Measurements from ENCODE around the gene HEG1.

HEG1 gene

DNA sequence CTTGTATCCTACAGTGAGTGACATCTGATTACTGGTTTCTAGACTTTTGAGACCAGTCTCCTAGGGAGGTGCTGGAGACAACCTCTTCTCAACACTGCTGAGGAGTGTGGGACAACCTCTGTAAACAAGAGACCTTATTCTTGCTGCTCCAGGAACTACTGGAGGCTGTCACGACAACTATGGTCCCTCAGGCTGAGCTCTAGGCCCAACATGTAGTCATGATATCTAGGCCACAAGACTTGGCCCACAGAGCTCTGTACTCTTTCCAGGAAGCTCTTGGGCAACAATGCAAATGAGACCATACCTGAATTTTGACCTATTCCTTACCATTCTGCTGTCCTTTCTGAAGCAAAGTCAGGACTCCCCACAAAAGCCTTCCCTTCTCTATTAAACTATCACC, 24.3 kb upstream of the HEG1 start:
- H3K4me1 ChIP-seq (ENCODE audit: control insufficient read depth, insufficient read depth, low read length), result peaks cover 15% of the 10 kb centered on the region
- H3K27ac ChIP-seq (ENCODE audit: low read depth, low read length), result no peak overlapping the region
- H3K4me3 ChIP-seq (ENCODE audit: low read depth, low read length), result no peak overlapping the region

DNA sequence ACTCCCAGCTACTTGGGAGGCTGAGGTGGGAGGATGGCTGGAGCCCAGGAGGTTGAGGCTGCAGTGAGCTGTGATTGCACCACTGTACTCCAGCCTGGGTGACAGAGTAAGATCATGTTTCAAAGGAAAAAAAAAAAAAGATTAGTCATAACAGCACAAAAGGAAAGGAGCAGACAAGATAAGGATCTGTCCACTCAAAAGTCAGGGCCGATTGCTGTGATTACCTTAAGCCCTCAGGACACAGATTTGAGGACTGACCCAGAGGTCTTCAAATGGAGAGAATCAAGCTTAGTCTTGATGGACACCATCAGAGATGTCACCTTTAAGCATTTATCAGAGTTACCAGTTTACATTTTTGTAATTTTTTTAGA, 23.9 kb upstream of the HEG1 start:
- Histone ChIP-seq H3K27me3 (ENCODE audit: control insufficient read depth, insufficient read depth, low read length) (no peaks in the 10 kb centered on the region), H3K4me3 (ENCODE audit: low read depth, low read length) (no peak overlapping the region), H3K9ac (ENCODE audit: low read length) (no peak overlapping the region), H3K9me3 (ENCODE audit: control insufficient read depth, insufficient read depth, low read depth, low read length) (no peaks in the 10 kb centered on the region), H3K36me3 (ENCODE audit: control insufficient read depth, insufficient read depth, low read length) (no peaks in the 10 kb centered on the region), H3K27ac (ENCODE audit: low read depth, low read length) (no peak overlapping the region), H3K4me1 (ENCODE audit: control insufficient read depth, insufficient read depth, low read length) (peaks cover 15% of the 10 kb centered on the region)

More for the DNA sequence above, 24.3 kb upstream of the HEG1 start:
- H3K36me3 ChIP-seq (ENCODE audit: control insufficient read depth, insufficient read depth, low read length), result no peaks in the 10 kb centered on the region
- H3K9me3 ChIP-seq (ENCODE audit: control insufficient read depth, insufficient read depth, low read depth, low read length), result no peaks in the 10 kb centered on the region
- H3K27me3 ChIP-seq (ENCODE audit: control insufficient read depth, insufficient read depth, low read length), result no peaks in the 10 kb centered on the region
- H3K9ac ChIP-seq (ENCODE audit: low read length), result no peak overlapping the region

DNA sequence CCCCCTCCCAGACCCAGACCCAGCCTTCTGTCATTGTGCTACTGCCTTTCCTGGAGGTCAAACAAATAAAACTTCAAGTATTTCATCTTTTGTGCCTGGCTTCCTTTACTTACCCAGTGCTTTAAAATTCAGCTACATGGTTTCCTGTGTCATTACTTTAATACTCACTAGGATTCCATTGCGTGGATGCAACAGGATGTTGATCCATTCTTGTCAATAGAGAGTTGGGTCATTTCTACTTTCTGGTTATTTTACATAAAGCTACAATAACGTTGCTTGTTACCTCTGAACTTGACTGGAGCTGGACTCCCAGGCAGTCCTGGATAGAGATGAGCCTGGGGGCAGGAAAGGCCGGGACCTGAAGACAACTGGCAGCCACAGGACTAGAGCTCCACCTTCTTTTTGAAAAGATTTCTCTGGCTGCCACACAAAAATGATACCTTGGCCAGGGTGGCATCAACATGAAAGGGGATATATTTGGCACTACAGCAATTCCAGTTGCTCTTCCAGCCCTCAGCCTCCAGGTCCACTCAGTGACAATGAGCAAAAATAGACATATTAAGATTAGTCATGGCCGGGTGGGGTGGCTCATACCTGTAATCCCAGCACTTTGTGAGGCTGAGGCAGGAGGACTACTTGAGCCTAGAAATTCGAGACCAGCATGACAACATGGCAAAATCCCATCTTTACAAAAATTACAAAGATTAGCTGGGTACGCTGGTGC, 23.3 kb upstream of the HEG1 start:
- H3K36me3 ChIP-seq (ENCODE audit: control insufficient read depth, insufficient read depth, low read length), result no peaks in the 10 kb centered on the region
- no peak overlapping the region for H3K27ac ChIP-seq (ENCODE audit: low read depth, low read length)
- H3K9me3 ChIP-seq (ENCODE audit: control insufficient read depth, insufficient read depth, low read depth, low read length), result no peaks in the 10 kb centered on the region
- H3K9ac ChIP-seq (ENCODE audit: low read length), result no peak overlapping the region
- no peak overlapping the region for H3K4me3 ChIP-seq (ENCODE audit: low read depth, low read length)
- H3K4me1 ChIP-seq (ENCODE audit: control insufficient read depth, insufficient read depth, low read length), result peaks cover 15% of the 10 kb centered on the region
- H3K27me3 ChIP-seq (ENCODE audit: control insufficient read depth, insufficient read depth, low read length), result no peaks in the 10 kb centered on the region

DNA sequence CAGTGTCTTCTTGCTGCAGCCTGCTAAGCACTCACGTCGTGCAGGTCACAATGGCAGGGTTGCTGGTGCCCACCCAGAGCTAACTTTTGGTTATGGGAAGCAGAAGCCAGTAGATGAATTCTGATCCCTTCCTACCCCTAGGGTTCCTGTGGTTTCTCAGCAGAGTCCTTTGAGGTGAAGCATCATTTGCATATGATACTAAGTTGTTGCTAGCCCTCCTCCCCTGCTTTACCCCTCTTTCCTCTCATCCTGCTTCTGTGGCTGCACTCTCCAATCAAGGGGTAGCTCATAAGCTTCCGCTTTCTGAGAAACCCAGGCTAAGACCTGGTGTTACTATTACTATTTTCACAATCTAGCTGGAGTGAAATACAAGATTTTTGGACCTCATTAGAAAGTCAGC, 22.1 kb upstream of the HEG1 start:
- no peaks in the 10 kb centered on the region for H3K36me3 ChIP-seq (ENCODE audit: control insufficient read depth, insufficient read depth, low read length)
- H3K27ac ChIP-seq (ENCODE audit: low read depth, low read length), result no peak overlapping the region
- H3K4me3 ChIP-seq (ENCODE audit: low read depth, low read length), result no peak overlapping the region
- no peaks in the 10 kb centered on the region for H3K9me3 ChIP-seq (ENCODE audit: control insufficient read depth, insufficient read depth, low read depth, low read length)
- H3K4me1 ChIP-seq (ENCODE audit: control insufficient read depth, insufficient read depth, low read length), result peaks cover 15% of the 10 kb centered on the region
- no peaks in the 10 kb centered on the region for H3K27me3 ChIP-seq (ENCODE audit: control insufficient read depth, insufficient read depth, low read length)
- H3K9ac ChIP-seq (ENCODE audit: low read length), result no peak overlapping the region

DNA sequence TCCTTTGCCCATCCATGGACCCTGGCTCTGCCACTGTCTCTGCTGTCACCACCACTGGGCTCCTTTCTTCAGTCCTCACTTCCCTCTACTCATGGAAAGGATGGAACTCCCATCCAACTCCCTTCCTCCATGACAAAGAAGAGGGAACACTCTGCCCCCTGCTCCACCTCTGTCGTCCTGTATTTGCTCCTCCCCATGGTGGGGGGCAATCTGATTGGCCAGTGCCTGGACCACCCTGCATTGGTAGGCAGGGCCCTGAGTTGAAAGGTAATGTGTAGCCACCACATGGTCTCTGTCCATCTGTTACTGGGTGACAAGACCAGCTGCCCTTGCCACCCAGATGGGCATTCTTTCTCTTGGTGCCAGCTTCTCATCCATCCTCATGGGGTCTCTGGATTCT, 20.7 kb upstream of the HEG1 start:
- Histone ChIP-seq H3K9ac (ENCODE audit: low read length) (no peak overlapping the region), H3K4me1 (ENCODE audit: control insufficient read depth, insufficient read depth, low read length) (peaks cover 15% of the 10 kb centered on the region), H3K4me3 (ENCODE audit: low read depth, low read length) (no peak overlapping the region), H3K27me3 (ENCODE audit: control insufficient read depth, insufficient read depth, low read length) (no peaks in the 10 kb centered on the region), H3K9me3 (ENCODE audit: control insufficient read depth, insufficient read depth, low read depth, low read length) (no peaks in the 10 kb centered on the region), H3K27ac (ENCODE audit: low read depth, low read length) (no peak overlapping the region), H3K36me3 (ENCODE audit: control insufficient read depth, insufficient read depth, low read length) (no peaks in the 10 kb centered on the region)

DNA sequence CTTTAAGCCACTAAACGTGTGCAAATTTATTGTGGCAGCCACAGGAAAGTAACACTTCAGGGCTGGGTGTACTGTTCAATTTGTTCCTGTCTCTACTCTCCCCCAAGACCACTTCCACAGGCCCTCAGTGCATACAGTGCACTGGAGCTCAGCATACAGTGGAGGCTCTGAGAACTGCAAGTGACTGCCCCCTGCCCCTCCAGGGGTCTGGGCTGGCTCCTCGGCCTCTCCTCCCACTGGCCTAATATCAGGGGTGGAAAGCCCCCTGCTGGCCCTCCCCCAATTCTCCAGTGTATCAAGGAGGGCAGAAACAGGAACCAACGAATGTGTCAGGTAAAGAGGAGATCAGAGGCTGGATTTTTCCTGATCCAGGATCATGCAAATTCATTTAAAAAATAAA, 19.9 kb upstream of the HEG1 start:
- no peak overlapping the region for H3K27ac ChIP-seq (ENCODE audit: low read depth, low read length)
- H3K4me3 ChIP-seq (ENCODE audit: low read depth, low read length), result no peak overlapping the region
- H3K9me3 ChIP-seq (ENCODE audit: control insufficient read depth, insufficient read depth, low read depth, low read length), result no peaks in the 10 kb centered on the region
- H3K36me3 ChIP-seq (ENCODE audit: control insufficient read depth, insufficient read depth, low read length), result no peaks in the 10 kb centered on the region
- H3K4me1 ChIP-seq (ENCODE audit: control insufficient read depth, insufficient read depth, low read length), result peaks cover 15% of the 10 kb centered on the region
- H3K9ac ChIP-seq (ENCODE audit: low read length), result no peak overlapping the region
- no peaks in the 10 kb centered on the region for H3K27me3 ChIP-seq (ENCODE audit: control insufficient read depth, insufficient read depth, low read length)

DNA sequence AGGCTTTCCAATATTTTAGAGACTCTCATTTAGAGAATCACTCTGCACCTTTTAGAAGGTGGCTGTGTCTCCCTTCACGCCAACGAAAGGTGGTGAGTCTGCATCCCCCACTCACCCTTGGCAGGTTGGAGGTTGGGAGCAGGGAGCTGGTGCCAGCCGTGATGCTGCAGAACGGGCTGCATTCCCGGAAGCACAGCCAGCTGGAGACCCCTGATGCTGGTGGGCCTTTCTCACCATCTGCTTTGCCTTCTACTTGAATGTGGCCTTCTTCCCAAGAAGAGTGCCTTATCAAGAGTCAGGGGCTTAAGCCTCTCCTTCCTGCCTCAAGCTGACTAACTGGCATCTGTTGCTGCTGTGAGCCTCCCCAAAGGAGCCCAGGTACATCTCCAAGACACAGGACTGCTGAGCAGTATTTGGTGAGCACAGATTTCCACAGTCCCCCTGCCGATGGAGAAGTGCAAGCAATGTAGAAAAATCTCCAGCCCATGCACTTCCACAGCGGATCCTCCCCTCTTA, 17.7 kb upstream of the HEG1 start:
- Histone ChIP-seq H3K36me3 (ENCODE audit: control insufficient read depth, insufficient read depth, low read length) (no peaks in the 10 kb centered on the region), H3K4me3 (ENCODE audit: low read depth, low read length) (no peak overlapping the region), H3K9ac (ENCODE audit: low read length) (no peak overlapping the region), H3K9me3 (ENCODE audit: control insufficient read depth, insufficient read depth, low read depth, low read length) (no peaks in the 10 kb centered on the region), H3K27me3 (ENCODE audit: control insufficient read depth, insufficient read depth, low read length) (no peaks in the 10 kb centered on the region), H3K4me1 (ENCODE audit: control insufficient read depth, insufficient read depth, low read length) (peaks cover 15% of the 10 kb centered on the region), H3K27ac (ENCODE audit: low read depth, low read length) (no peak overlapping the region)

DNA sequence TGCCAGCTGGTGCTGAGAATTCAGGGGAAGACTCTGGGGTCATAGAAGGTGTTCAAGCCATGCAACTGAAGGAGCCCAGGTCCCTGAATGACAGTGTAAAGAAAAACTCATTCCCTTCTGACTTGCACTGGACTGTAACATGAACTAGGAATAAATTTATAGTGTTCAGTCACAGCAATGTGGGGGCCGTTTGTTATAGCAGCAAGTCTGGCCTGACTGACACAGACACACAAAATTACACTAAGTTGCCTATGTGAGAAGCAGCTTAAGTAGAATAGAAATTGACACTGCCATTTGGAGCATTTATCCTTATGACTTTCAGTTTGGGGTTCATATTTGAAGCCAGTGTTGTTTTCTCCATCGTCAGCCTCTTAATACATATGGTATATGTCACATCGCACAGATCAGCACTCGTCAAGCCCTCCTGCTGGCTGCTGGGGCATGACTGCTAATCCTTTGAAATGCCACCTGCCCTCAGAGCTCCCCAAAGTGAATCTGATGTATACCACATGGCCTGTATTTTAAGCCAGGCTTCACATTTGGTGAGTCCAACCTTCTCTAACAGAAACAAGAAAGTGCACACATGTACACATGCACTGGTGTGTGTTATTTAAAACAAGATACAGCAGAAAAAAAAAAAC, 17.1 kb upstream of the HEG1 start:
- no peaks in the 10 kb centered on the region for H3K36me3 ChIP-seq (ENCODE audit: control insufficient read depth, insufficient read depth, low read length)
- no peak overlapping the region for H3K27ac ChIP-seq (ENCODE audit: low read depth, low read length)
- H3K4me1 ChIP-seq (ENCODE audit: control insufficient read depth, insufficient read depth, low read length), result peaks cover 14% of the 10 kb centered on the region
- H3K27me3 ChIP-seq (ENCODE audit: control insufficient read depth, insufficient read depth, low read length), result no peaks in the 10 kb centered on the region
- no peak overlapping the region for H3K4me3 ChIP-seq (ENCODE audit: low read depth, low read length)
- no peak overlapping the region for H3K9ac ChIP-seq (ENCODE audit: low read length)
- H3K9me3 ChIP-seq (ENCODE audit: control insufficient read depth, insufficient read depth, low read depth, low read length), result no peaks in the 10 kb centered on the region

DNA sequence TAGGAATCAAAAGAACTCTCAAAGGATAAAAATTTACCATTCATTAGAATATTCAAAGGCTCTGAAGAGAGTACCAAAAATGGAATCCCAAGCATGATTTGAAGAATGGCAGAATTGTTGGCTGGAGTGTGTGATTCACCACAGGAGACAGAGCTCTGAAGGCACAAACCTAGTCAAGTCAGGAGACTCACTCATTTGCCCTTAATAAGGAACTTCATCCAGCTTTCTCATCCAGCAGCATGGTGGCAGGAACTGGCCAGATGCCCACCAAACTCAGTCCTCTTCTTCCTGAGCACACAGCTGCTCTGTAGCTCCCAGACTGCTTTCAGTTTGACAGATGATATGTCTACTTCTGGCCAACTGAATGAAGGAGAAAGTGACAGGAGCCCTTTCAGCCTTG, 16.5 kb upstream of the HEG1 start:
- no peaks in the 10 kb centered on the region for H3K9me3 ChIP-seq (ENCODE audit: control insufficient read depth, insufficient read depth, low read depth, low read length)
- H3K27me3 ChIP-seq (ENCODE audit: control insufficient read depth, insufficient read depth, low read length), result no peaks in the 10 kb centered on the region
- H3K36me3 ChIP-seq (ENCODE audit: control insufficient read depth, insufficient read depth, low read length), result no peaks in the 10 kb centered on the region
- no peak overlapping the region for H3K9ac ChIP-seq (ENCODE audit: low read length)
- peaks cover 16% of the 10 kb centered on the region for H3K4me1 ChIP-seq (ENCODE audit: control insufficient read depth, insufficient read depth, low read length)
- no peak overlapping the region for H3K4me3 ChIP-seq (ENCODE audit: low read depth, low read length)
- H3K27ac ChIP-seq (ENCODE audit: low read depth, low read length), result no peak overlapping the region

DNA sequence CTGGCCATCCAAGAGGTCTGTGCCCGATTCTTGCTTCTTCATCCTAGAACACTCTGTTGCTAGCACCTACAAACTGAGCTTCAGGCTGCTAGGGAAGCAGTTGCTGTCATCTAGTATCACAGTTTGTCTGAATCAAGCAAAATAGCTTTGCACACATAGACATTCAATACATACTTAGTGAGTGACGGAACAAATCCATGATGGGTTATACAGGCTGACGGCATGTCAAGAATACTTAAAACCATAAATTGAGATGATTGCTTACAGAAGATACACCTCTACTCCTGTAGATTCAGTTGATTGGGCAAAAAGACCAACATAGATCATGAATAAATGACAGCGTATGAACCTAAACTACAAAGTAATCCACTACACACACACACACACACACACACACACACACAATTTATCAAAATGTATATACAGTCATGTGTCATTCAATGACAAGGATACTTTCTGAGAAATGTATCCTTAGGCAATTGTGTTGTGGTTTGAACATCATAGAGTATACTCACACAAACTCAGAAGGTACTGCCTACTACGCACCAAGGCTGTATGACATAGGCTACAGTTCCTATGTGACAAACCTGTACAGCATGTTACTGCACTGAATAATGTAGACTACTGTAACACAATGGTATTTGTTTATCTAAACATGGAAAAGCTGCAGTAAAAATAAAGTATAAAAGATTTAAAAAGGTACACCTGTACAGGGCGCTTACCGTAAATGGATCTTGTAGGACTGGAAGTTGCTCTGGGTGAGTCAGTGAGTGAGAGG, 14.4 kb upstream of the HEG1 start:
- Histone ChIP-seq H3K9ac (ENCODE audit: low read length) (no peak overlapping the region), H3K27me3 (ENCODE audit: control insufficient read depth, insufficient read depth, low read length) (no peaks in the 10 kb centered on the region), H3K36me3 (ENCODE audit: control insufficient read depth, insufficient read depth, low read length) (no peaks in the 10 kb centered on the region), H3K27ac (ENCODE audit: low read depth, low read length) (no peak overlapping the region), H3K4me3 (ENCODE audit: low read depth, low read length) (no peak overlapping the region), H3K9me3 (ENCODE audit: control insufficient read depth, insufficient read depth, low read depth, low read length) (no peaks in the 10 kb centered on the region), H3K4me1 (ENCODE audit: control insufficient read depth, insufficient read depth, low read length) (peaks cover 9% of the 10 kb centered on the region; the same call in 1 of the 2 replicates)

DNA sequence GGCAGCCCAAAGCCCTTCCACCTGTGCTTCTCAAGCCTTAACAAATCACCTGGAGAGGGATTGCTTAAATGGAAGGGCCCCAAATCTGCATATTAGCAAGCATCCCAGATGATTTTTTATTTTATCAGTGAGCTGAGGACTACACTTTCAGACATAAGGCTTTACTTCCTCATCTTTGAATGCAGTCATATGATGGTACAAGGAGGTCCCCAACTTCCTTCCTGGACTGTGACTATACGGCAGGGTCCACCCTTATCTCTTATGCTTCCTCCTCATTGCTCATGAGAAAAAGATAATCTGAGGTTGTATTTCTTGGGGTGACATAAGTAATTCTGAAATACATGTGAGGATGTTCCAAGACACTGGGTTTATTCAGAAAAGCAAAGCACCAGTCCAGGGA, 13.7 kb upstream of the HEG1 start:
- Histone ChIP-seq H3K9me3 (ENCODE audit: control insufficient read depth, insufficient read depth, low read depth, low read length) (peaks cover 2% of the 10 kb centered on the region; the same call in 1 of the 2 replicates), H3K27ac (ENCODE audit: low read depth, low read length) (no peak overlapping the region), H3K36me3 (ENCODE audit: control insufficient read depth, insufficient read depth, low read length) (no peaks in the 10 kb centered on the region), H3K4me3 (ENCODE audit: low read depth, low read length) (no peak overlapping the region), H3K27me3 (ENCODE audit: control insufficient read depth, insufficient read depth, low read length) (no peaks in the 10 kb centered on the region), H3K9ac (ENCODE audit: low read length) (no peak overlapping the region), H3K4me1 (ENCODE audit: control insufficient read depth, insufficient read depth, low read length) (peaks cover 9% of the 10 kb centered on the region; the same call in 1 of the 2 replicates)
